ELF-1 (cell line): Measurements from ENCODE around the gene SCAMP1.

Experiments used
- DNase-seq: peaks from one replicate; pipeline ENCODE4 v3.0.0-alpha.2; 2016; ENCODE audit warnings: low read depth, low spot score

The SCAMP1 gene

GRCh38 chr5:78513441-78513840, 153.0 kb downstream of the SCAMP1 start:
- DNase-seq, result no peak

GRCh38 chr5:78514427-78515330, 154.3 kb downstream of the SCAMP1 start:
- DNase-seq, result no peak

- peak; percentile 52 for DNase-seq
Measured at GRCh38 chr5:78515670-78516069, 155.3 kb downstream of the SCAMP1 start.

GRCh38 chr5:78518365-78519197, 158.2 kb downstream of the SCAMP1 start:
- peak; percentile 60 for DNase-seq

- DNase-seq, result no peak
Measured at GRCh38 chr5:78519198-78519941, 159.0 kb downstream of the SCAMP1 start.

DNA sequence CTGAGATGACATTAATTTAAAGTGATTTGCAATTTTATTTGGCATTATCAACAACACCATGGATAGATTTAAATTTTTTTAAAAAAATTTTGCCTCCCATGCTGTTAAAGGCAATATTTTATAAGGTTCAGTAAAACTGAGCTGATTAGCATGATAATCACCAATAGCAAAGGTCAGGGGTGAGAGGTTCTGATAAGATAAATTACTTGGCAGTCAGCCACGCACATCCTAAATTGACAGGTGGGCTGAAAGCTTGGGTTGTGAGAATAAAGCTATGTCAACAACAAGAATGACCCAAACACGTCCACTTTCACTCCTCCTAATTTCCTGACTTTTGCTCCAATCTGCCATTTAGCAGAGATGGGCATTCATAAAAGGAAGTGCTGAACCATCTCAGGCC, 161.0 kb downstream of the SCAMP1 start:
- DNase-seq, result no peak

GRCh38 chr5:78522476-78523260, 162.3 kb downstream of the SCAMP1 start:
- DNase-seq, result no peak

DNA sequence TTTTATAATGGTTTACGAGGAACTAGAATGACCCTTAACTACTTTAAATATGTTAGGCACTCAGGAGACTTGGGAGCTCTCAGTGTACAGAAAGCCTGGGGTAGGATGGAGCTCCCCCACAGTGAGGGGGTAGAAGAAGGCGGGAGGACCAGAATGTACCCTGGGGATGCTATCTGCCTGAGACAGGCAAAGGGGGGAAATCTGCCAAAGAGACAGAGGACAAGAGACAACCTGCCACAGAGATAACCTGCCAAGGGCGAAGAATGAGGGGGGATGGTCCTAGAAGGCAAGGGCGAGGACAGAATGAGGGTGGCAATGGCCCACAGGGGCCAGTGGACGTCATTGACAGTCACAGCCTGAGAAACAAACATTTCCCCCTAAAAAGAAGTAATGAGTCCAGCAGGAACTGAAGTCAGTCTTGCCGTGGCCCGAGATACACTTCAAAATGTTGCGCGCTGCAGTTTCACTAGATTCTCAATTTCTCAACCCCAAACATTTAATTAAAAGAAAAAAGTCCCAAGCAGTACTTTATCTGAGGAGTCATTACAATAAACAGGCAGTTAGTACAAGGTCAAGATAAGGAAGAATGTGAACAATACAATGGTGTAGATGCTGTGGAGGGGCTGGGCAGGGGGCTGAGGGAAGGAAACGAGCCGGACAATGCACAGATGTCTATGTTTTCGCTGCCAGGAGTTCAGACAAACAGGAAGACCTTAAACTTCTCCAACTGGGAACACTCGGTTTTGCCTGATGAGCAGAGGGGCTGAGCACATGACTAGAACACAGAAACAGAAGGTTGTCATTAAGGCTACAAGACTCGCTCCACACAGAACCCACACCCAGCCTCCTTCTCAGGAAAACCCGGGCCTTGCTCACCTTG, 163.1 kb downstream of the SCAMP1 start:
- DNase-seq, result no peak

- no peak for DNase-seq
Measured at GRCh38 chr5:78526049-78526525, 165.7 kb downstream of the SCAMP1 start.

GRCh38 chr5:78527054-78527859, 166.8 kb downstream of the SCAMP1 start:
- DNase-seq, result peak; percentile 69

GRCh38 chr5:78527925-78528324, 167.5 kb downstream of the SCAMP1 start:
- no peak for DNase-seq
